WTC11 (cell line): ENCODE data around the gene TXNDC5. TPM values are rescaled to one million over a fixed set of nuclear protein-coding genes. Genes with fewer than 3 reads are reported as not detected.

Source experiments
- ATAC-seq: fragments of 200-7000 bp; cut with Tn5 transposase; 2 replicates; pipeline ENCODE4 v1.10.0; 2021; ENCODE audit warnings: mild to moderate bottlenecking, moderate library complexity
- CTCF ChIA-PET: fragments of 300-600 bp; sonication (Branson Sonifier 250); formaldehyde crosslinking; loops from one replicate; lab custom pipeline; 2021; ENCODE audit warnings: antibody characterized with exemption; lab: Charles Lee
- POLR2A ChIA-PET: fragments of 350-600 bp; sonication (Branson Sonifier 250); formaldehyde crosslinking; loops from one replicate; lab custom pipeline; 2021; ENCODE audit warnings: antibody characterized with exemption; lab: Charles Lee
- DNase-seq: peaks from one replicate; pipeline ENCODE4 v3.0.0; 2021; ENCODE audit warnings: low spot score
- H3K27ac Mint-ChIP-seq: 2 replicates; pipeline ENCODE4 v1.8.0; 2021; ENCODE audit warnings: mixed read lengths
- H3K27me3 Mint-ChIP-seq: 2 replicates; pipeline ENCODE4 v1.8.0; 2021; ENCODE audit warnings: low read depth, mild to moderate bottlenecking, moderate library complexity, mixed read lengths
- H3K36me3 Mint-ChIP-seq: 2 replicates; pipeline ENCODE4 v1.8.0; 2021; ENCODE audit warnings: mixed read lengths
- H3K4me1 Mint-ChIP-seq: 2 replicates; pipeline ENCODE4 v1.8.0; 2022; ENCODE audit warnings: mixed read lengths
- H3K4me3 Mint-ChIP-seq: 2 replicates; pipeline ENCODE4 v1.8.0; 2021; ENCODE audit warnings: mild to moderate bottlenecking, moderate library complexity, mixed read lengths
- H3K9me3 Mint-ChIP-seq: 2 replicates; pipeline ENCODE4 v1.8.0; 2021; ENCODE audit warnings: mixed read lengths
- ATF1 ChIP-seq: sonication (generic); formaldehyde crosslinking; IDR thresholded peaks from 2 replicates; pipeline ENCODE4 v1.8.1; 2023; ENCODE audit warnings: mild to moderate bottlenecking, moderate library complexity, missing genetic modification reagents
- CBFB ChIP-seq: sonication (generic); formaldehyde crosslinking; IDR thresholded peaks from 2 replicates; pipeline ENCODE4 v1.8.1; 2022; ENCODE audit warnings: mild to moderate bottlenecking, low read depth, missing genetic modification reagents
- CDX4 ChIP-seq: fragments of 250-450 bp; sonication (Bioruptor Pico); IDR thresholded peaks from 2 replicates; pipeline ENCODE4 v1.9.0; 2021; ENCODE audit warnings: moderate library complexity, mild to moderate bottlenecking, inconsistent platforms, borderline replicate concordance
- CREB1 ChIP-seq: sonication (generic); formaldehyde crosslinking; IDR thresholded peaks from 2 replicates; pipeline ENCODE4 v1.8.0; 2023; ENCODE audit warnings: mild to moderate bottlenecking, missing genetic modification reagents
- FOXJ3 ChIP-seq: sonication (generic); formaldehyde crosslinking; IDR thresholded peaks from 2 replicates; pipeline ENCODE4 v1.9.0; 2021; ENCODE audit warnings: missing genetic modification reagents, mild to moderate bottlenecking, borderline replicate concordance
- FOXP1 ChIP-seq: sonication (generic); formaldehyde crosslinking; IDR thresholded peaks from 2 replicates; pipeline ENCODE4 v1.8.0; 2022; ENCODE audit warnings: missing genetic modification reagents, mild to moderate bottlenecking, moderate library complexity, borderline replicate concordance
- GABPB1 ChIP-seq: sonication (generic); formaldehyde crosslinking; IDR thresholded peaks from 2 replicates; pipeline ENCODE4 v1.8.1; 2023; ENCODE audit warnings: mild to moderate bottlenecking, missing genetic modification reagents
- GRHL2 ChIP-seq: fragments of 250-450 bp; sonication (Bioruptor Pico); IDR thresholded peaks from 2 replicates; pipeline ENCODE4 v1.8.0; 2022; ENCODE audit warnings: mild to moderate bottlenecking, moderate library complexity; ENCODE audit not compliant: insufficient replicate concordance, severe bottlenecking
- JAZF1 ChIP-seq: fragments of 250-450 bp; sonication (Bioruptor Pico); IDR thresholded peaks from 2 replicates; pipeline ENCODE4 v1.9.0; 2021; ENCODE audit warnings: moderate library complexity, mild to moderate bottlenecking, inconsistent platforms
- NFATC4 ChIP-seq: fragments of 250-450 bp; sonication (Bioruptor Pico); IDR thresholded peaks from 2 replicates; pipeline ENCODE4 v1.9.0; 2021; ENCODE audit warnings: mild to moderate bottlenecking
- NR1H2 ChIP-seq: sonication (generic); formaldehyde crosslinking; IDR thresholded peaks from 2 replicates; pipeline ENCODE4 v1.9.0; 2021; ENCODE audit warnings: mild to moderate bottlenecking, moderate library complexity, missing genetic modification reagents
- NR2C2 ChIP-seq: sonication (generic); formaldehyde crosslinking; IDR thresholded peaks from 2 replicates; pipeline ENCODE4 v1.8.0; 2022; ENCODE audit warnings: mild to moderate bottlenecking, missing genetic modification reagents
- RELA ChIP-seq: sonication (generic); formaldehyde crosslinking; IDR thresholded peaks from 2 replicates; pipeline ENCODE4 v1.8.1; 2022; ENCODE audit warnings: missing genetic modification reagents, mild to moderate bottlenecking, borderline replicate concordance
- RORB ChIP-seq: fragments of 250-450 bp; sonication (Bioruptor Pico); IDR thresholded peaks from 2 replicates; pipeline ENCODE4 v1.9.0; 2021; ENCODE audit warnings: mild to moderate bottlenecking
- SMAD3 ChIP-seq: sonication (generic); formaldehyde crosslinking; IDR thresholded peaks from 2 replicates; pipeline ENCODE4 v1.8.0; 2022; ENCODE audit warnings: missing genetic modification reagents, mild to moderate bottlenecking, borderline replicate concordance
- USF1 ChIP-seq: sonication (generic); formaldehyde crosslinking; IDR thresholded peaks from 2 replicates; pipeline ENCODE4 v1.8.0; 2022; ENCODE audit warnings: mild to moderate bottlenecking, missing genetic modification reagents
- ZBTB21 ChIP-seq: sonication (generic); formaldehyde crosslinking; IDR thresholded peaks from 2 replicates; pipeline ENCODE4 v1.8.1; 2023; ENCODE audit warnings: mild to moderate bottlenecking, missing genetic modification reagents, borderline replicate concordance
- ZMAT4 ChIP-seq: fragments of 250-450 bp; sonication (Bioruptor Pico); IDR thresholded peaks from 2 replicates; pipeline ENCODE4 v1.9.0; 2021; ENCODE audit warnings: mild to moderate bottlenecking
- ZNF396 ChIP-seq: fragments of 250-450 bp; sonication (Bioruptor Pico); IDR thresholded peaks from 2 replicates; pipeline ENCODE4 v1.8.0; 2021; ENCODE audit warnings: mild to moderate bottlenecking, moderate library complexity, borderline replicate concordance
- total RNA-seq: library from RNA; stranded (reverse); gene quantifications from 3 replicates; pipeline ENCODE4 v1.2.3, GENCODE V29; 2021
- TF ChIP-seq, protein P1 (sequence below): sonication (generic); formaldehyde crosslinking; IDR thresholded peaks from 2 replicates; pipeline ENCODE4 v1.8.0; 2022; ENCODE audit warnings: mild to moderate bottlenecking, missing genetic modification reagents
- TF ChIP-seq, protein P2 (sequence below): sonication (generic); formaldehyde crosslinking; IDR thresholded peaks from 2 replicates; pipeline ENCODE4 v1.8.1; 2023; ENCODE audit warnings: mild to moderate bottlenecking, missing genetic modification reagents
- TF ChIP-seq, protein P3 (sequence below): sonication (generic); formaldehyde crosslinking; IDR thresholded peaks from 2 replicates; pipeline ENCODE4 v1.8.0; 2023; ENCODE audit warnings: mild to moderate bottlenecking, missing genetic modification reagents
- TF ChIP-seq, protein P4 (sequence below): sonication (generic); formaldehyde crosslinking; IDR thresholded peaks from 2 replicates; pipeline ENCODE4 v1.8.1; 2023; ENCODE audit warnings: mild to moderate bottlenecking, moderate library complexity, missing genetic modification reagents
- TF ChIP-seq, protein P5 (sequence below): sonication (generic); formaldehyde crosslinking; IDR thresholded peaks from 2 replicates; pipeline ENCODE4 v1.8.0; 2023; ENCODE audit warnings: missing genetic modification reagents, mild to moderate bottlenecking, borderline replicate concordance

TXNDC5 gene
- total RNA-seq, 1 experiment from 2014 or later = 141 TPM

GRCh38 chr6:7904654-7905319 lies 5.8 kb downstream of the TXNDC5 start:
- CTCF ChIA-PET = no interaction called here
- H3K4me3 Mint-ChIP-seq = no peak overlapping the region
- DNase-seq = no peak
- POLR2A ChIA-PET = no interaction called here
- TF ChIP-seq NFATC4 (CRISPR knock-in tag) (no peak), RORB (CRISPR knock-in tag) (no peak), USF1 (no peak), CBFB (CRISPR knock-in tag) (no peak), FOXP1 (no peak), ZNF396 (CRISPR knock-in tag) (no peak), CREB1 (CRISPR knock-in tag) (no peak), GRHL2 (CRISPR knock-in tag) (no peak), ATF1 (CRISPR knock-in tag) (no peak), SMAD3 (CRISPR knock-in tag) (no peak)
- TF ChIP-seq, protein P1, sequence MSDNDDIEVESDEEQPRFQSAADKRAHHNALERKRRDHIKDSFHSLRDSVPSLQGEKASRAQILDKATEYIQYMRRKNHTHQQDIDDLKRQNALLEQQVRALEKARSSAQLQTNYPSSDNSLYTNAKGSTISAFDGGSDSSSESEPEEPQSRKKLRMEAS (CRISPR knock-in tag) = no peak
- TF ChIP-seq, all 79 proteins: peak for 0
- Mint-ChIP-seq H3K27me3 (no peaks in the 10 kb centered on the region), H3K9me3 (no peaks in the 10 kb centered on the region), H3K36me3 (peaks cover 44% of the 10 kb centered on the region), H3K27ac (peak overlapping the region; percentile 45), H3K4me1 (peaks cover 9% of the 10 kb centered on the region)
- no peak for ATAC-seq

- Mint-ChIP-seq H3K36me3 (peaks cover 54% of the 10 kb centered on the region), H3K27ac (no peak overlapping the region), H3K9me3 (no peaks in the 10 kb centered on the region), H3K4me3 (no peak overlapping the region), H3K27me3 (no peaks in the 10 kb centered on the region), H3K4me1 (0 out of 2 replicates have a peak, but pooled peaks cover 2% of the 10 kb centered on the region)
- ChIA-PET CTCF (no interaction called here), POLR2A (no interaction called here)
- ATAC-seq = no peak
- DNase-seq = no peak
- TF ChIP-seq ZBTB21 (CRISPR knock-in tag) (no peak), GABPB1 (CRISPR knock-in tag) (no peak), FOXJ3 (CRISPR knock-in tag) (no peak), RELA (no peak), CDX4 (CRISPR knock-in tag) (no peak), JAZF1 (CRISPR knock-in tag) (no peak), NR1H2 (CRISPR knock-in tag) (no peak), ZMAT4 (CRISPR knock-in tag) (no peak), NR2C2 (CRISPR knock-in tag) (no peak)
- TF ChIP-seq, protein P2, sequence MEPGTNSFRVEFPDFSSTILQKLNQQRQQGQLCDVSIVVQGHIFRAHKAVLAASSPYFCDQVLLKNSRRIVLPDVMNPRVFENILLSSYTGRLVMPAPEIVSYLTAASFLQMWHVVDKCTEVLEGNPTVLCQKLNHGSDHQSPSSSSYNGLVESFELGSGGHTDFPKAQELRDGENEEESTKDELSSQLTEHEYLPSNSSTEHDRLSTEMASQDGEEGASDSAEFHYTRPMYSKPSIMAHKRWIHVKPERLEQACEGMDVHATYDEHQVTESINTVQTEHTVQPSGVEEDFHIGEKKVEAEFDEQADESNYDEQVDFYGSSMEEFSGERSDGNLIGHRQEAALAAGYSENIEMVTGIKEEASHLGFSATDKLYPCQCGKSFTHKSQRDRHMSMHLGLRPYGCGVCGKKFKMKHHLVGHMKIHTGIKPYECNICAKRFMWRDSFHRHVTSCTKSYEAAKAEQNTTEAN = no peak
- TF ChIP-seq, protein P3, sequence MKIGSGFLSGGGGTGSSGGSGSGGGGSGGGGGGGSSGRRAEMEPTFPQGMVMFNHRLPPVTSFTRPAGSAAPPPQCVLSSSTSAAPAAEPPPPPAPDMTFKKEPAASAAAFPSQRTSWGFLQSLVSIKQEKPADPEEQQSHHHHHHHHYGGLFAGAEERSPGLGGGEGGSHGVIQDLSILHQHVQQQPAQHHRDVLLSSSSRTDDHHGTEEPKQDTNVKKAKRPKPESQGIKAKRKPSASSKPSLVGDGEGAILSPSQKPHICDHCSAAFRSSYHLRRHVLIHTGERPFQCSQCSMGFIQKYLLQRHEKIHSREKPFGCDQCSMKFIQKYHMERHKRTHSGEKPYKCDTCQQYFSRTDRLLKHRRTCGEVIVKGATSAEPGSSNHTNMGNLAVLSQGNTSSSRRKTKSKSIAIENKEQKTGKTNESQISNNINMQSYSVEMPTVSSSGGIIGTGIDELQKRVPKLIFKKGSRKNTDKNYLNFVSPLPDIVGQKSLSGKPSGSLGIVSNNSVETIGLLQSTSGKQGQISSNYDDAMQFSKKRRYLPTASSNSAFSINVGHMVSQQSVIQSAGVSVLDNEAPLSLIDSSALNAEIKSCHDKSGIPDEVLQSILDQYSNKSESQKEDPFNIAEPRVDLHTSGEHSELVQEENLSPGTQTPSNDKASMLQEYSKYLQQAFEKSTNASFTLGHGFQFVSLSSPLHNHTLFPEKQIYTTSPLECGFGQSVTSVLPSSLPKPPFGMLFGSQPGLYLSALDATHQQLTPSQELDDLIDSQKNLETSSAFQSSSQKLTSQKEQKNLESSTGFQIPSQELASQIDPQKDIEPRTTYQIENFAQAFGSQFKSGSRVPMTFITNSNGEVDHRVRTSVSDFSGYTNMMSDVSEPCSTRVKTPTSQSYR (CRISPR knock-in tag) = no peak
- TF ChIP-seq, protein P4, sequence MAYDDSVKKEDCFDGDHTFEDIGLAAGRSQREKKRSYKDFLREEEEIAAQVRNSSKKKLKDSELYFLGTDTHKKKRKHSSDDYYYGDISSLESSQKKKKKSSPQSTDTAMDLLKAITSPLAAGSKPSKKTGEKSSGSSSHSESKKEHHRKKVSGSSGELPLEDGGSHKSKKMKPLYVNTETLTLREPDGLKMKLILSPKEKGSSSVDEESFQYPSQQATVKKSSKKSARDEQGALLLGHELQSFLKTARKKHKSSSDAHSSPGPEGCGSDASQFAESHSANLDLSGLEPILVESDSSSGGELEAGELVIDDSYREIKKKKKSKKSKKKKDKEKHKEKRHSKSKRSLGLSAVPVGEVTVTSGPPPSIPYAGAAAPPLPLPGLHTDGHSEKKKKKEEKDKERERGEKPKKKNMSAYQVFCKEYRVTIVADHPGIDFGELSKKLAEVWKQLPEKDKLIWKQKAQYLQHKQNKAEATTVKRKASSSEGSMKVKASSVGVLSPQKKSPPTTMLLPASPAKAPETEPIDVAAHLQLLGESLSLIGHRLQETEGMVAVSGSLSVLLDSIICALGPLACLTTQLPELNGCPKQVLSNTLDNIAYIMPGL (CRISPR knock-in tag) = no peak
- TF ChIP-seq, protein P5, sequence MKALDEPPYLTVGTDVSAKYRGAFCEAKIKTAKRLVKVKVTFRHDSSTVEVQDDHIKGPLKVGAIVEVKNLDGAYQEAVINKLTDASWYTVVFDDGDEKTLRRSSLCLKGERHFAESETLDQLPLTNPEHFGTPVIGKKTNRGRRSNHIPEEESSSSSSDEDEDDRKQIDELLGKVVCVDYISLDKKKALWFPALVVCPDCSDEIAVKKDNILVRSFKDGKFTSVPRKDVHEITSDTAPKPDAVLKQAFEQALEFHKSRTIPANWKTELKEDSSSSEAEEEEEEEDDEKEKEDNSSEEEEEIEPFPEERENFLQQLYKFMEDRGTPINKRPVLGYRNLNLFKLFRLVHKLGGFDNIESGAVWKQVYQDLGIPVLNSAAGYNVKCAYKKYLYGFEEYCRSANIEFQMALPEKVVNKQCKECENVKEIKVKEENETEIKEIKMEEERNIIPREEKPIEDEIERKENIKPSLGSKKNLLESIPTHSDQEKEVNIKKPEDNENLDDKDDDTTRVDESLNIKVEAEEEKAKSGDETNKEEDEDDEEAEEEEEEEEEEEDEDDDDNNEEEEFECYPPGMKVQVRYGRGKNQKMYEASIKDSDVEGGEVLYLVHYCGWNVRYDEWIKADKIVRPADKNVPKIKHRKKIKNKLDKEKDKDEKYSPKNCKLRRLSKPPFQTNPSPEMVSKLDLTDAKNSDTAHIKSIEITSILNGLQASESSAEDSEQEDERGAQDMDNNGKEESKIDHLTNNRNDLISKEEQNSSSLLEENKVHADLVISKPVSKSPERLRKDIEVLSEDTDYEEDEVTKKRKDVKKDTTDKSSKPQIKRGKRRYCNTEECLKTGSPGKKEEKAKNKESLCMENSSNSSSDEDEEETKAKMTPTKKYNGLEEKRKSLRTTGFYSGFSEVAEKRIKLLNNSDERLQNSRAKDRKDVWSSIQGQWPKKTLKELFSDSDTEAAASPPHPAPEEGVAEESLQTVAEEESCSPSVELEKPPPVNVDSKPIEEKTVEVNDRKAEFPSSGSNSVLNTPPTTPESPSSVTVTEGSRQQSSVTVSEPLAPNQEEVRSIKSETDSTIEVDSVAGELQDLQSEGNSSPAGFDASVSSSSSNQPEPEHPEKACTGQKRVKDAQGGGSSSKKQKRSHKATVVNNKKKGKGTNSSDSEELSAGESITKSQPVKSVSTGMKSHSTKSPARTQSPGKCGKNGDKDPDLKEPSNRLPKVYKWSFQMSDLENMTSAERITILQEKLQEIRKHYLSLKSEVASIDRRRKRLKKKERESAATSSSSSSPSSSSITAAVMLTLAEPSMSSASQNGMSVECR = no peak
Measured at GRCh38 chr6:7903673-7904072, 6.9 kb downstream of the TXNDC5 start.
